Activated CD4-positive, alpha-beta T cell treated with anti-CD3 and anti-CD28 coated beads, Interleukin-2, amount 50 U/mL, for 24 hours (primary cell): ENCODE results near the gene SULT4A1.
A peak's percentile ranks its signal among the peaks of the same experiment; 100 is the strongest.

Source experiments
- DNase-seq, 2 donors: peaks; one replicate each; pipeline ENCODE4 v3.0.0-alpha.2; 2020; ENCODE audit warnings: low read depth in 1 of 2, low spot score in 1 of 2

Gene SULT4A1

DNA sequence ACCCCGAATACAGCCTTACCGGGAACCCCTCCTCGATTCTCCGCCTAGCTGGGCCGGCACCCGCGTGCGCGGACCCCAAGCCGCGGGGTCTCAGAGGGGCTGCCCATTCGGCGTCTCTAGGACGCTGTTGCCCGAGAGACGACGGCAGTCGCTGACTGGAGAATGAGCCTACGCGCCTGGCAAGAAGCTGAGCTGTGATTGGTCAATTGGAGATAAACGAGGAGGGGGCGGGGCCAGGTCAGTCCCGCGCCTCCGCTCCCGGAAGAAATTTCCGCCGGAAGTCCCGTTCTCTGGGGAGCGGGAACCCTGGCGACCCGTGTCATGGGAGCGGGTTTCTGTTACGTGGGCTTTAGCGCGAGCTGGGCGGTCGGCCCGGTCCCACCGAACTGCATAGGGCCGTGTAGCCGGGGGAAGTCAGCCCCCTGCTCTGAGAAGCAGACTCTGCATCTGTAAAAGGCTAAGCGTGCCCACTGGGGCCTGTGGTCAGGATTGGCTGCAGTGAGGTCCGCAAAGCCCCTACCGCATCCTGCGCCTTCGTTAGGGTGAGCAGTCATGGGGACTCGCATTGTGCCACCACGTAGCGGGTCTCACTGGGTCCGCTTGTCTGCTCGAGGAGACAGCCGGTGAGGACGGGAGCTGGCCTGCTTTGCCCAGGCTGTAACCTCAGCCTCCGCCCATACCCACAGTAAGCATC is 50.0 kb downstream of the SULT4A1 start, which contains the start of gene EFCAB6:
TSS of gene EFCAB6 (minus strand) at position 157 of the 694 bp plus-strand sequence. CDS start 29,987 bp downstream, outside the sequence.
- peak; percentile 80 to 93 for DNase-seq

DNA sequence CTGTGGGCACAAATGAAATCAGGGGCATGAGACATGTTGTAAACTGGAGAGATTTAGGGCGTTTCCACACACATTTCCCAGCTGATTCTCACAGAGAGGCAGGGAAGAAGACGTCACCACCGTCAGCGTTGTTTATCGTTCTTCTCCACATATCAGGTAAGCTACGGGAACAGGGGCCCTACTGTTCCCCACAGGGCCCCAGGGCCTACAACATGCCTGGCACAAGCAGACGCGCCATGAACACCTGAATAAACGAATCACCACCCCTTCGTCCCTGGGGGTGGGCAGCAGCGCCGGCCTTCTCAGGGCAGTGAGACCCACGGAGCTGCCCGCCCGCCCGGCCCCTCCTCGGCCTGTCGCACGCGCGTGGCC is 50.5 kb downstream of the SULT4A1 start:
- DNase-seq: no peak

DNA sequence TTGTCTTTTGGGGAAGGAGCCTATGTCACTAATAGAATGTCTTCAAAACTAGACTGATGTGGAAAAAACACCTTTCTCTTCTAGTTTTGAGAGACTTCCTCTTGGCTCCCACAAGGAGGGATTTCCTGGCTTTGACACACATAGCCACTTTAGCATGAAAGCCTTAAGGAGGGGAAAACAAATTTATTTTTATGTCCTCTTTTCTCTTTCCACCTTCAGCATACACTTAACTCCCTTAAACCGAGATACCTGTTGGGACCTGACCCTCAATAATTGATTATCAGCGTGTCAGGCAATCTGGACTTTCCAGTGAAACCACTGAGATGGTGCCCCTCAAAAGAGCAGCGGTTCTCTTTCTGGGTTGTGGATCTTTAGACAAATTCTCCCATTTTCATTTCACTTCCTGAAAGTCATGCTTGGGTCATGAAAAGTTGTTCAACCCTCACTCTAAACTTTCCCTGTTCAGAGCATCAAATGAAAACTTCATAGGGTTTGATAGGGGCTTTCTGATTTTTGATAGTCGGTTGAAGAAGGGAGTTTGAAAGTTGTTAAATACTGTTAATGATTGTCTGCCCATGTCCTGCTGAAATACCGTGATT is 59.3 kb downstream of the SULT4A1 start:
- DNase-seq: no peak

DNA sequence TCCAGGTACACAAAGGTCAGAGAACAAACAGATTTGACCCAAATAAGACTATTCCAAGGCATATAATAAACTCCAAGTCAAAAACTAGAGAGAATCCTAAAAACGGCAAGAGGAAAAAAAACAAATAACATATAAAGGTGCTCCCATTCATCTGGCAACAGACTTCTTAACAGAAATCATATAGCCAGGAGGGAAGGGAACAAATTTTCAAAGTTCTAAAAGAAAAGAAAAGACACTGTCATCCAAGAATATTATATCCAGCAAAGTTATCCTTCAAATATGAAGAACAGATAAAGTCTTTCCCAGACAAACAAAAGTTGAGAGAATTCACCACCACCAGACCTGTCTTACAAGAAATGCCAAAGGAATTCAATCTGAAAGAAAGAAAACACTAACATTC is 61.3 kb downstream of the SULT4A1 start:
- no peak for DNase-seq

DNA sequence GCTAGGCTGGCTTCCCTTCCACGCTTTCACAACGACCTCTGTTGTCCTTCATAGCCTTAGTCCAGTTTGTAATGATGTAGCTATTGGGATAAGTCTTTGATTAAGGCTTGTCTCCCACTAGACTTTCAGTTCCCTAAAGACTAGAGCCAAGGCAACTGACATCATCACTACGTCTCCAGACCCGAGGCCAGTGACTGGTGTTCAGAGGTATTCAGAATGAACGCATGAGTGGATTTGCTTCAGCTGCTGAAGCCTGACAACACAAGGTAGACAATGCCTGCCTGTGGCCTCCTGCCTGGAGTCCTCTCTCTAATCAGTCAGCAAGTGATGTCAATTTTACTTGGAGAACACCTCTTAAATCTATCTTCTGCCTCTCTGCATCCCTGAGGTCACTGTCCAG is 63.8 kb downstream of the SULT4A1 start:
- no peak for DNase-seq

DNA sequence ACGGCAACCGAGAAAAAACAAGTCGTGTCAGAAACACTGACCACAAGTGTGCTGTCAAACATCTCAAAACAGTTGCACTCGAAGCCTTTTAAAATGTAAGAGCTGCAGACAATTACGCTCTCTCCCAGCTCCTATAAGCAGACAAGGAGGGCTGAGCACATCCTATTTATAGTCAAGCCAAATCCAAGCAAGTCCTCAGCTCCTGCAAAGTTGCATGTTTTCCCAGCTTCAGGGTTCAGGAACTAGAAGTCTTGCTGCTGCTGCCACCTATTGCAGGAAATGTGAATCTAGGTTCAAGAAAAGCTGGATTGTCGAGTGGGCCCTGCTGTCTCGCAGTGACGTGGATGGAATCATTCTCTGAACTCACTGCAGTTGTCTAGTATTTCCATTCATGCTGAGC is 65.7 kb downstream of the SULT4A1 start:
- DNase-seq: no peak

DNA sequence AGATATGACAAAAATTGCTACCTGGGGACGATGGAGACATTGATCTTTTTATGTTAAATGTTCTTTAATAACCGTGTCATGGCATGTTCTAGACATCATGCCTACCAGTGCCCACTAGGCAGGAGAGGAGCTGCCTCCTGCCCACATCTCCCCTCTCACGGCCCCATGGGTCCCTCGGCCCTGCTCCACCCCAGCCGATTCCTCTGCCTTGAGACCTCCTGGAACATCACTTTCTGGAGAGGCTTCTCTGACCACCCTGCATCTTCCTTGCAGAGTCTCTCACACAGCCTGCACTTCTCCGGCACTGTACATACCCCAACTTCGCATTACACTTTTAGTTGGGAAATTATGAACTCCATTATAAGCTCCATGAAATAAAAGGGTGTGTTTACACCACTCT is 67.0 kb downstream of the SULT4A1 start:
- no peak for DNase-seq

DNA sequence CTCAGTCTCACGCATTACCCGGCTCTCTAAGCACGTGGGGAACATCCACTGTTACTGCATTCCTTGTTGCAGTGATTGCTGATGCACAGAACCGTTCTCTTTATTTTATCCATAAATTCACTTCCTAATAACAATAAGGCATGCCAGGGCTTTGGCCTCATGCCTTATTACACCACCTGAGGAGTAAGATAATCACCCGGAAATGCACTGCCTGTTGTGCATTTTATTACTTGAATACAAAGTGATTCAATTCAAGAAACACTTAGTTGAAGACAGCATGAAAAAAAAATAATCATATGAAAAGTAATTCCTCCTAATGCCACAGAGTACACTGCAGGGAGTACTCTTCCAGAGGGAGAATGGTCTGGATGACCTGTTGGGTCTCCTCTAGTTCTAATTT is 69.4 kb downstream of the SULT4A1 start:
- DNase-seq: no peak

DNA sequence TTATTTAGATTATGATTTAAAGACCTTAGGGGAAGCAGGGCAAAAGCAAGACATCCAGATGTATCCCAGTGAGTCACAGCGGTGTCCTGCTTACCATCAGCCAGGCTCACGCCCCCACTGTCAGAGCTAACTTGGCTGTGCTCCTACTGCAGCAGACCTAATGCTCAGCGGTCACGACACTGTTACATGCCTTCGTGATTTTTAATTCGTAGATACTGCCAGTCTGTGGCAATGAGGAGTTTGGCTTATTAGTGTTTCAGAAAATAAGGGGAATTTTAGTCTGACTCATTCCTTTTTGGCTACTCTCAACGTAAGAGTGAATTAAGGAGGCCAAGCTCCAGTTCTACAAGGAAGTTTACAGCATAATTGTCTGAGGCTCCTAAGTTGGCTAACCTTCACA is 72.9 kb downstream of the SULT4A1 start:
- no peak for DNase-seq

DNA sequence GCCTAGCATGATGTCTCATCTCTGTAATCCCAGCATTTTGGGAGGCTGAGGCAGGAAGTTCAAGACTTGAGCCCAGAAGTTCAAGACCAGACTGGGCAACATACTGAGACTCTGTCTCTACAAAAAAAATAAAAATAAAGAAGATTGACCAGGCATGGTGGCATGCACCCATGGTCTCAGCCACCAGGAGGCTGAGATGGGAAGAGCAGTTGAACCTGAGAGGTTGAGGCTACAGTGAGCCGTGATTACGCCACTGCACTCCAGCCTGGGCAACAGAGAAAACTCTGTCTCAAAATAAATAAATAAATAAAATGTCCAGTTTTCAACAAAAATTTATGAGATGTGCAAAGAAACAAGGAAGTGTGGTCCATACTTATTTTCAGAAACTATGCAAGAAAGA is 78.5 kb downstream of the SULT4A1 start:
- DNase-seq: no peak

DNA sequence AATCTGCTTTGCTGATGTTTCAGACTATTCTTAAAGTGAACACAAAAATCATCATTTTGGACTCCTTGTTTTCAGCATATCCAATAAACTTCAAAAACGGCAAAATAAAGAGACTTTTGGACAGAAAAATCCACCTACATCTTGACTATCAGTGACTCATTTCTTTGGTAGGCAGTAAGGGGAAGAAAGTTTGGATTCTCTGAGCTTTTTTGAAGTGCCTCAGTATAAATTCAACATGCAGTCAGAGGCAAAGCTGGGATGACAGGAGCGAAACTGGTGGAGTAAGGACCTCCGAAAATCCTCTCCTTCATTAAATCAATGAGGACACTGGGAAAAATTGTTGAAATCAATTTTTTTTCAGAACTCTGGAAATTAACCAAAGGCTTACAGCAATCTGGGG is 79.9 kb downstream of the SULT4A1 start:
- no peak for DNase-seq

DNA sequence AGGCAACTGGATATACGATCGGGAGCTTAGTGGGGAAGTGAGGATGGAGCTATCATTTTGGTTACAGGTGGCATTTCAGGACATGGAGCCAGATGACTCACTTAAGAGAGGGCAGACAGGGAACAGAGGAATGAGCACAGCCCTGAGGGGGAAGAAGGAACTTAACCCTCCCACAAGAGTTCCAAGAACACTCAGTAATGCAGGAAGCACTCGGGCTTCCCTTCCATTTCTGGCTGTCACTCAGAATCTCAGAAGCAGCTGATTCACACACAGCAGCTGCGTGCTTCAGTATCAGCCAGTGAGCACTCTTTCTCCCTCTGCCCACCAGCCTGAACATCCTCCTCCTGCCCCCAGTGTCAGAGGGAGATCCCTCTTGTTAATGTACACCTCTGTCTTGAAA is 85.0 kb downstream of the SULT4A1 start:
- DNase-seq: no peak

DNA sequence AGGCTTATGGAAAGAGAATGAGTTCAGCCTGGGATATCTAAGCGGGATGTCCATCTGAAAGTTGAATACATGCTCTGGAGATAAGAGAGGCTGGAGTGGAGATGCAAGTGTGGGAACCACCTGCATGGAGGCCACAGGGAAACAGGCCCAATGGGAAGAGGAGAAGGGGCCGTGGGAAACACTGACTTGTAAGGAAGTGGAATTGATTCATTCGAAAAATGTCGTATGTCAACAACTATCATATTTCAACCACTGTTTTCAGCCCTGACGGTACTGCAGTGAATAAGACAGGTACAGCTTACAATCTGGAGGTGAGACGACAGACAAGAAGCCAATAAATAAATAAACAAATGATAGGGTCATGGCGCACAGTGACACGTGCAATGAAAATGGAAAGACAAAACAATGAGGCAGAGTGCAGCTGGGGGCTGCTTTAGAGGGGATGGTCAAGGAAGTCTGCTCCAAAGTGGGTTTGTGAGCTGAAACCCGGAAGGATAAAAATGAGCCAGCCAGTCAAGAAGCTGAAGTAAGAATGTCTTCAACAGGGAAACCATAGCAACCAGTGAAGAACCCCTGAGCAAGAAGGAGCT is 86.1 kb downstream of the SULT4A1 start:
- DNase-seq: no peak
